GM10847 (cell line): ENCODE results near the gene CHD5.

Experiments used
- POLR2A ChIP-seq: IDR thresholded peaks from 2 replicates; pipeline ENCODE4 v1.6.1; 2011; ENCODE audit not compliant: insufficient read length; ENCODE audit errors: extremely low read depth

The CHD5 gene

GRCh38 chr1:6140413-6140812 lies 39.7 kb downstream of the CHD5 start:
- no peak for TF ChIP-seq POLR2A

GRCh38 chr1:6137758-6138157 lies 42.4 kb downstream of the CHD5 start:
- TF ChIP-seq POLR2A: no peak

- no peak for TF ChIP-seq POLR2A
Observed at GRCh38 chr1:6136516-6137220, 43.5 kb downstream of the CHD5 start.

DNA sequence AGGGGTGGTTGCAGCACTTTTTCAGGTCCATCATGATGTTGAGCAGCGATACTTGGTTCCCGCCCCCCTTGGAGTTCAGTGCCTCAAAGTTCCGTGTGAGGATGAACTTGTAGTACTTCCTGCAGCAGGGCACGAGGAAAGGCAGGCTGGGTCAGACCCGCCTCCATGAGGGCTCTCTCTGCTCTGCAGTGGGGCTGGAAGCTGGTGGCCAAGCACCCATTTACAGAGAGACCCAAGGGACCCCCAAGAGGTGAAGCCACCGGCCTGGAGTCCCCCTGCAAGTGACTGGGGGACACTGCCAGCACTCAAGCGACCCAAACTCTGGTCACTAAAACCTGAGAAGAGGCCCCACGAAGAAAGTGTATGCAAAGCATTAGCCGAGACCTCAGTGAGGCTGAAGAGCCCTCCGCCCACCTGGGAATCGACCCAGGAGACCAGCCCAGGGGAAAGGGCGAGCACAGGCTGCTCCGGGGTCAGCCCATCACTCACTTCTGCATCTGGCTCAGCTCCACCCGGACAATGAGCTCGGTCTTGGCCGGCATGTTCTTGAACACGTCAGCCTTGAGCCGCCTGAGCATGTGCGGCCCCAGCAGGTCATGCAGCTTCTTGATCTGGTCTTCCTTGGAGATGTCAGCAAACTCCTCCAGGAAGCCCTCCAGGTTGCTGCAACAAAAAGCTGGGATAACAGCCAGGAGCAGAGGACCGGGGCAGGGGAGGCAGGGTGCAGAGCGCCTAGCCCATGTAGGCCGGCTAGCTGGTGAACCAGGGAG lies 45.2 kb downstream of the CHD5 start:
- no peak for TF ChIP-seq POLR2A

DNA sequence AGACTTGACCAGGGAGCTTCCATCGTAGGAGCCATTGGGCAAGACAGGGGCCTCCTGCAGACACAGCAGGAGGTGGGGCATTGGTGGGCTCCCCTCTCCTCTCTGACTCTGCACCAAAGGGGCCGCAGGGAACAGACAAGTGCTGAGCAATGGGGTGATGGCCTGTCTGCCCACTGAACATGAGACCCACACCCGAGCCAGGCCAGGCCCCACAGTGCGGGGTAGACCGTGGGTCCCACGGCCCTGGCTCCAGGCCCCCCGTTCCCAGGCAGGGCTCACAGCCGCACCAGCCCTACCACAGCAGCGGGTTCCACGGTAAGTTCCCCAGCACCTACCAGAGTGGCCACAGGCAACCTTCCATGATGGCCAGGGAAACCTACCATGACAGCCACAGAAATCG lies 45.9 kb downstream of the CHD5 start:
- TF ChIP-seq POLR2A: no peak

GRCh38 chr1:6133146-6133895 lies 46.8 kb downstream of the CHD5 start:
- no peak for TF ChIP-seq POLR2A

DNA sequence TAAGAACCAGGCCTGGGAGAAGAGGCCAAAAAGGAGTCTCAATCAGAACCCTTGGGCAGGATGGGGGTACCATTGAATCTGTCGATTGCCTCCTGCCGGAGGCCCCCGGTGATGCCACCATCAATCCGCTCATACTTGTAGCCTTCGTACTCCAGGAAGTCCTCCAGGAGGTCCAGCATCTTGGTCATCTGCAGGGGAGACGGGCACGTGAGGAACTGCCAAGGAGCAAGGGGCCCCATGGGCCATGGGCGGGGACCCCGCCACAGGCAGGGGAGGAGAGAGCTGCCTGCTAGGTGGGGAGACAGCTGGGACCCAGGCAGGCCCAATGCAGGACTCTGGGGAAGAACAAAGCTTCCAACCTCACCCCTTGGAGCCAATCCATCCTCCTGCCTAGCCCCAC lies 48.6 kb downstream of the CHD5 start:
- TF ChIP-seq POLR2A: no peak

- no peak for TF ChIP-seq POLR2A
Observed at GRCh38 chr1:6130596-6130995, 49.5 kb downstream of the CHD5 start.

DNA sequence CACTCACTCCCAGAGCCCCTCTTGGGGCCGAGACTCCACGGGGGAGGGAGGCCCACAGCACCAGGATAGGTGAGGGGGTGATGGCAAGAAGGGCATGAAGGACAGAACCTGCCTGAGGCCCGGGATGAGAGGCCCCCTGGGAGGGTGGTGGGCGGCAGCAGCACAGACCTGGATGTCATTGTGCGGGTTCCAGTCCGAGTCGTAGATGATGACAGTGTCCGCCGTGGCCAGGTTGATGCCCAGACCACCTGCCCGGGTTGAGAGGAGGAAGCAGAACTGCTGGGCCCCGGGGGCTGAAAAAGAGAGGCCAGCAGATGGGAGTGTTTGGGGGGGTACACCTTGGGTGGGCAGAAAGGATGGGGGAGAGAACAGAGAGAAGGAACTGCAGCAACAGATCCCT lies 50.1 kb downstream of the CHD5 start:
- TF ChIP-seq POLR2A: no peak

- no peak for TF ChIP-seq POLR2A
Observed at GRCh38 chr1:6129313-6129712, 50.8 kb downstream of the CHD5 start.

GRCh38 chr1:6128276-6129081 lies 51.6 kb downstream of the CHD5 start:
- TF ChIP-seq POLR2A: no peak

DNA sequence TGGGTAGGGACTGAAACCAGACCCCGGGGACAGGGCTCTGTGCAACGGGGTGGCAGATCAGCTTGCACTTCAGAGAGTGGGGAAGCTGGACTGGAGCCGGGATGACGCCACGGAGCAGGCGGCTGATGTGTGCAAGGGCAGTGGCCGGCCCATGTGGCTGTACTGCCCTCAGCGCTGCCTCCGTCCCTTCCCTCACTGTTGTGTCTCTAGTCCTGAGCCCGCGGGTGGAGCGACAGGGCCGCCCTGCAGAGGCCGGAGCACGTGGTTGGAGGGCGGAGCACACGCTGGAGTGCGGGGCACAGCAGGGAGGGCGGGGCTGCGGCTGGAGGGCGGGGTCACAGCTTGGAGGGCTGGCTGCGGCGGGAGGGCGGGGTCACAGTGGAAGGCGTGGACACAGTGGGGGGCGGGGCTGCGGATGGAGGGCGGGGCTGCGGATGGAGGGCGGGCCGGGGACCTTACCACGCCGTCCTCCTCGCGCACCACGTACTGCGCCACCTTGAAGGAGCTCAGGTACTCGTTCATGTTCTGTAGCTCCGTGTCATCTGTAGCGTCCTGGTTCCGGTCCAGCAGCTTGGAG lies 52.4 kb downstream of the CHD5 start:
- TF ChIP-seq POLR2A: no peak

- no peak for TF ChIP-seq POLR2A
Observed at GRCh38 chr1:6126521-6127067, 53.5 kb downstream of the CHD5 start.

GRCh38 chr1:6126028-6126427 lies 54.1 kb downstream of the CHD5 start:
- TF ChIP-seq POLR2A: no peak

DNA sequence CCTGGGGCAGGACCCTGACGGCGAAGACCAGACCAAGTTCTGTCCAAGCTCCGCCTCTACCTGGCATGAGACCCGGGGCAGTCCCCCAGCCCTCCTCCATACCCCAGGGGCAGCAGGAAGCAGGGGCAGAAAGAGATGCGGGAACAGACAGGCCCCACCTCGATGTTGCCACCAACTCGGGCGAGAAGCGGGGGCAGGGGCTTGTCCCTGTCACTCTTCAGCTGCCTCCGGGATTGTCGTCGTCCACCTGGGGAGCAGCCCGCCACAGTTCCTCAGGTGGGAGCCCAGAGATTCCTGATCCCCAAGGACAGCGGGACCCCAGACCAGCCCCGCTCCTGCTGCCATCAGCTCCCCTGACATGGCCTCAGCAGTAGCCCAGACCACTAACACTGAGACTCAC lies 54.8 kb downstream of the CHD5 start:
- TF ChIP-seq POLR2A: no peak

DNA sequence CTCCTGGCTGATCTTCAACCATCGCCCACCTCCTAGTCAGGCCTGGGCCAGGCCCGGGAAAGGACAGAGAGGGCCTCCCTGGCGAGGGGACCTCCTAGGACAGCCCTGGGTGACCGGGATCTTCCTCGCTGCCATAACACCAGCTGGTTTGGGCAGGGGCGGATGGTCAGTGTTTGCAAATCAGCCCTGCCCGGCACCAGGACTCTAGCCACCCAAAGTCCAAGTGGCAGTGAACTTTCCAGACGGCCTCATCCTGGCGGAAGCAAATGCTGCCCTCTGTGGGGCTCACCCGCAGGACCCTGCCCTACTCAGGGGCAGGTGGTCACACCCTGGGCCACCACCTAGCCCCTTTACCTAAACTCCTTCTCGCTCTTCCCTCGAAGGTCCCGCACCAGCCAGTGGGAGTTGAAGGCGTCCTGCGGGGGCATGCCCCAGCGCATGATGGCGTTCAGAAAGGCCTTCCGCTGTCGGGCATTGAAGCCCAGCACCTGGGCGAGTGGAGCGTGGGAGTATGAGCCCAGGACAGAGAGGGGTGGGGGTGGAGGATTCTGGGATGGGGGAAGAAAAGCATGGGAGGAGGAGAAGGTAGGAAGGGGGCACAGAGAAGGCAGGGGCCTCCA lies 55.3 kb downstream of the CHD5 start:
- TF ChIP-seq POLR2A: no peak
